ENCODE results near the gene RFXAP.

- no peak for TF ChIP-seq CREB1 (IDR thresholded peaks at IDR 0.05; ENCODE audit: low read depth)
- TF ChIP-seq EP300 (IDR thresholded peaks at IDR 0.05; ENCODE audit: borderline replicate concordance), result no peak
- no peak for TF ChIP-seq NFIC (IDR thresholded peaks at IDR 0.05)
- no peak for TF ChIP-seq TCF12 (IDR thresholded peaks at IDR 0.05; ENCODE audit: low read depth)
- no peak for TF ChIP-seq RAD21 (IDR thresholded peaks at IDR 0.05; ENCODE audit: low read depth)
- TF ChIP-seq TAF1 (IDR thresholded peaks at IDR 0.05; ENCODE audit: low read depth), result no peak
- TF ChIP-seq REST (IDR thresholded peaks at IDR 0.05; ENCODE audit: low read depth), result no peak
- TF ChIP-seq EGR1 (IDR thresholded peaks at IDR 0.05), result no peak
- TF ChIP-seq YY1 (IDR thresholded peaks at IDR 0.05; ENCODE audit: low read depth), result no peak
- no peak for TF ChIP-seq CEBPB (IDR thresholded peaks at IDR 0.05)
Observed at GRCh38 chr13:36774931-36775330, 44.1 kb upstream of the RFXAP start.
